Hematopoietic multipotent progenitor cell treated with erythropoietin and hydrocortisone succinate and interleukin-3 and kit ligand, for 4 days (in vitro differentiated cells): ENCODE data around the gene ELAPOR1.
A peak's percentile ranks its signal among the peaks of the same experiment; 100 is the strongest.
"Not testable (repeated sequence)": the region's sequence is repeated elsewhere in the genome, so short reads cannot be mapped to it uniquely, and the experiment has no call there.

Experiments
- DNase-seq: peaks from one replicate; pipeline ENCODE4 v3.0.0-alpha.2; 2015

The ELAPOR1 gene

DNA sequence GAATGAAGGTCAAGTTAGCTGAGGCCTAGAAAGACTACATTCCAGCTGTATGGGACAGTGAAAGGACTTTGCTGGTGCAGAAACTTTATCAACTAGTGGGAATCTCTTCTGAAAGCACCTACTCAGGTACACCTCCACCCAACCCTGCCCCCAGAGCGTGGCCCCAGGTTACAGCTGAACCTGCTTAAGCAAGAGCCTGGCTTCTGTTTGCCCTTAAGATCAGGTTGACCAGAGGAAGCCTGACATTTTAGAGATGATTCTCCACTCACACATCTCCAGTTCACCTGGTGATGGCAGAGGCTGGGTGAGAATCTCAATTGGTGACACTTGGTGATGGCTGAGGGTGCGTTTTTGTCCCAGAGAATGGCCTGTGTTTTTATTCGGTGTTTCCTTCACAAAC is 24.0 kb downstream of the ELAPOR1 start:
- DNase-seq, result no peak

GRCh38 chr1:109138358-109138757 is 24.4 kb downstream of the ELAPOR1 start:
- no peak for DNase-seq

DNA sequence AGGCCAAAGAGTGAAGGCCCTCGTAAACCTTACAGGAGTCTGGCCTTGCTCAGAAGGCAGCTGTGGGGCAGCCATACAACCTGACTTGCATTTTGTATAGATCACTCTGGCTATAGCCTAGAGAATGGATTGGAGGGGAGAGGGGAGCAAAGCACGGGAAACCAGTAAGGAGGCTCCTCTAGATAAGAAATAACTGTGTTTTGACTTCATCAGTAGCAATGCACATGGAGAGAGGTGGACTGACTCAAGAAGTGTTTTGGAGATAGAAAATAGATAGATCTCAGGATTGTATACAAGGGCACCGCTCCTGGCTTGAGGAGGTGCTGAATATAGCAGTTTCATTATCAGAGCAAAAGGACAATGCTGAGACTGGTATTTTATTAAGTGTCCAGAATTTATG is 26.5 kb downstream of the ELAPOR1 start:
- peak; percentile 56 for DNase-seq

DNA sequence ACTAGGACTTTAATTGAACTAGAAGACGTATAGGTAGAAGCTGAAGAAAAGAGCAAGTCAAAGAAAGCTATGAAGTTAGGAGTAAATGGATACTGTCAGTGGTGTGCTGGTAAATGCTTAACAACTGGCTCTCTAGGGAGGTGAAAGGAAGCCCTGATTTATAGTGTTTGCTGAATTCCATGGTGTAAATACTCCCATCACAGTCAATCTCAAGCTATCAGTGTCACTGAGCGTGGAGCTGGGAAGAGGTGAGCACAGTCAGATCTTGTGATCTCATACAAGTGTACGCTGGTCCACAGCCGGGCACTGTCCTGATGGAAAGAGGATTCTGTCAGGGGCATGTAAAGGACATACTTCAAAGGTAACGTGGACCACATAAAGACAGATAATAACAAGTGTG is 28.3 kb downstream of the ELAPOR1 start:
- no peak for DNase-seq

GRCh38 chr1:109142725-109143124 is 28.8 kb downstream of the ELAPOR1 start:
- not testable (repeated sequence) for DNase-seq

DNA sequence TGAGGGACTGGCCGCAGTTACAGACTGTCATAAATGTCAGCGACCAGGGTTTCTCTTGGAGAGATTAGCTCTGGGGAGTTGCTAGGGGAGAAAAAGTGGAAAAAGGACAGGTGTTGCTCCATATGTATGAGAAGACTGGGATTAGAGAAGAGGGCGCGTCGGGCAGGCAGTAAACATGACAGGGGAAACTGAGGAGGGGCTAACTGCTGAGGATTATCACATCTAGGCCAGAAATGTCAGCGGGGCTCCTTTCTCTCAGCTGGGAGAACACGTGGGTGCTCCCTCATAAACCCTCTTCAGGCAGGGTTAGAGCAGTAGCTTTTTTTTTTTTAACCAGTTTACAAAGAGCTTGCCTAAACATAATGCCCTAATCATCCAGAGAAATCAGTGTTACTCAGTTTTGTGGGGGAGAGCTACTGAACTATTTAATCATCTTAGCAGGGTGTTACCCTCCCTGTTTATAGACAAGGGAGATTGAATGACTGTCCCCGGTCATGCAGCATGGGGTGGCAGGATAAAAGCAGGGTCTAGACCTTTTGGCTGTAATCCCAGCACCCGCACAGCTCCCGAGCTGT is 35.2 kb downstream of the ELAPOR1 start:
- DNase-seq, result peak; percentile 51

- DNase-seq, result no peak
Observed at GRCh38 chr1:109149874-109150601, 36.1 kb downstream of the ELAPOR1 start.

DNA sequence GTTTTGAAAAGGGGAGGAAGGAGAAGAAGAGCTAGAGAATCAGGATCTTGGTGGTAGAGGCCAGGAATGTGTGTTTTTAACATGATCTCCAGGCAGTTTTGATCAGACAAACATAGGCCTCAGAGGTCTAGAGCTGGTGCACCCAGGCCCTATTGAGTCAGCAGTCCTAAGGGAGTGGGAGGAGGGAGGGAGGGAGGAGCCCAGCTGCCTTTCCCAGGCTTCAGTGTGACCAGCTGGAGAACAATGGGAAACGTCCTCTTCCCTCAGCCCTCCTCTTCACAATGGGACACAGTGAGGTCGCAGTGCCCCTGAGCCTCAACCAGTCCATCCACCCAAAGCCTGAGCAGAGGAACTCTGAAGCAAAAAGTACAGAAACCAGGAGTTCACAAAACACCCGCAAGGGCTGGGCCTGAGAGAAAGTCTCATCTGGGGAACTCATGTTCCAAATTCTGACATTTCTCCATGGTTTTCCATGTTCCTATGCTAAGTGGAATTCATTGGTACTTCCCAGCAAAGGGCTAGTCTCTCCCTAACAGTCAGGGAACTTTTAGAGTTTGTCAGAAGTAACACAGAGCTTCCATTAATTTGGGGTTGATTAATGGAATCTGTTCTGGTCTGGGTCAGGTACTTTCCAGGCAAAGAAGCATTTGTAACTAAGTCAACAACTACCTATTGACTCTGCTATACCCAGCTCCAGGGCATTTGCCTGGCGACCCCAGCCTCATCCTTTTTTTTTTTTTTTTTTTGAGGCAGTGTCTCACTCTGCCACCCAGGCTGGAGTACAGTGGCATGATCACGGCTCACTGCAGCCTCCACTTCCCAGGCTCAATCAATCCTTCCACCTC is 37.5 kb downstream of the ELAPOR1 start:
- no peak for DNase-seq

GRCh38 chr1:109152196-109152595 is 38.3 kb downstream of the ELAPOR1 start:
- no peak for DNase-seq

DNA sequence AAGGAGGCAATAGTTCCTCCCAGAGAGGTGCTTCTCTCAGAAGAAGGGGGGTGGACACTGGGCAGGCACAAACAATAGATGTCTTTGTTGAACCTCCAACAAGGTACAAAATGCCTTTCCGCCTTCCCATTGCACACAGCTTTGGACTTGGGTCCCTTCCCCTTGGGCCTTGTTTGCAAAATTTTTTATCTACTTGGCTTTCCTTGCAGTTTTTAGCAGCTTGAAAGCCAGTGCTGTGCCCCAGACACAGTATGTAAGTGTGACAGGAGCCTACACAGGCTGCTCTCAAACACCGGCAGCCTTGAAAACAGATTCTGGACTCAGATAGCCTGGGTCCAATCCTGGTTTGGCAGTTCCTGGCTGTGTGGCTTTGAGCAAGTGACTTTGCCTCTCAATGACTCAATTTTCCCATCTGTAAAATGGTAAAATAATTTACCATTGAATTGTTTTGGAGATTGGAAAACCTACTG is 43.0 kb downstream of the ELAPOR1 start:
- no peak for DNase-seq

DNA sequence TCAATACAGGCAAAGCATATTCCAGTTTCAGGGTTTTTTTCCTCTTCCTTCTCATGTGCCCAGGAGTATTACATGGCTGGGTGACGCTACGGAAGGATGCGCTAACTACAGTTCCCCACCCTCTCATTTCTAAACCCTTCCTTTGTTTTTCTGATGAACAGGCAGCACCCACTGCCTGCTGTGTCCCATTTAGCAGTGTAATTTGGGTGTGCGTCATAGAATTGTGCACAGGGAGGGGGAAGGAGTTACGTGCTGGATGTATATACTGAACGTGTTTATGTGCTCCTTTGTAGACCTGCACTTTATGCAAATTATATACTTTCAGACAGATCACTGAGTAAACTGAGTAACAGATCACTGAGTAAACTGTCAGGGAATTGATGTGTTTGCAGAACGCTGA is 44.5 kb downstream of the ELAPOR1 start:
- DNase-seq, result no peak

- DNase-seq, result no peak
Observed at GRCh38 chr1:109159326-109159725, 45.4 kb downstream of the ELAPOR1 start.

DNA sequence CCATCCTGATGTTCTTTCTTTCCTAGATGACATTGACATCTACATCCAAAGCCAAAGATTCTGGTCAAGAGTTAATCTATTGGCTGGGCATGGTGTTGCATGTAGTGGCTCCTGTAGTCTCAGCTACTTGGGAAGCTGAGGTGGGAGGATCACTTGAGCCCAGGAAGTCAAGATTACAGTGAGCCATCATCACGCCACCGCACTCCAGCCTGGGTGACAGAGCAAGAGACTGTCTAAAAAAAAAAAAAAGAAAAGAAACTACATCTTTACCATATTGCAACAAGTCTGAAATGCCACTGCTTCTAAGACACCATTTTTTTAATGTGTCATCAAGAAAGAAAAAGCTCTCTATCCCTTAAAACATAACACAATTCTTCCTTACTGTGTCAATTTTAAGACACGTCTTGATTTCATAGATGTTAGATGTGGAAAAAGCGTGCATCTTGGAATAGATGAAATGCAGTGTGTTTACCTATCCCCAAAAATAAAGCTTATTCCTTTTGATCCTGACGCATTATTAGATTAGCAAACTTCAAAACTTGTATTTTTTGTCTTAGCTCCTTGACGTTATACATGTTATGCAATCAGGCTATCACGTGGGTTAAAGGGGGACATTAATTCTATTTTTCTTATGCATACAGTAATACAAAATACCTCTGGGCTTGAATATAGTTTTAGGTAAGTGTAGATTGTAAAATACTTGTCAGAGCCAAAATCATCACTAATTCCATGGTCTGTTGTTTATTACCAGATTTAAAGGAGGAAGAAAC is 46.3 kb downstream of the ELAPOR1 start:
- DNase-seq, result no peak

- peak; percentile 92 for DNase-seq
Observed at GRCh38 chr1:109161858-109162606, 48.1 kb downstream of the ELAPOR1 start.

DNA sequence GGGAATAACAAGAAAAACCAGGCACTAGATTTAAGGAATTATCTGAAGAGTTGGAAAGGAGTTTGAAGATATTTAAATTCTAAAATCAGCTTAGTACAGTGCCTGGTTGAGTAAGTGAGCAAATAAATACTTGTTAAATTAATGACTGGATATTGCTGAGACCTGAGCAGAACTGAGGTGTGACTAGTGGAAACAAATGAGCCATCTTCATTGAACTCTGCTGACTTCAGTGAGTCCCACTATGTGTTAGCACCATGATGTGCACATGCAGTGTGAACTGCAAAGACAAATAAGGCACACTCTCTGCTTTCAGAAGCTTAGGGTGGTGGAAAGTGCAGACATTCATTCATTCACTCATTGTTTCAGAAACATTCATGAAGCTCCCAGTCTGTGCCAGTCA is 48.7 kb downstream of the ELAPOR1 start:
- no peak for DNase-seq

- DNase-seq, result peak; percentile 25
Observed at GRCh38 chr1:109163551-109163950, 49.6 kb downstream of the ELAPOR1 start.
